Measurements from ENCODE around the gene LRRC4C.

LRRC4C gene

DNA sequence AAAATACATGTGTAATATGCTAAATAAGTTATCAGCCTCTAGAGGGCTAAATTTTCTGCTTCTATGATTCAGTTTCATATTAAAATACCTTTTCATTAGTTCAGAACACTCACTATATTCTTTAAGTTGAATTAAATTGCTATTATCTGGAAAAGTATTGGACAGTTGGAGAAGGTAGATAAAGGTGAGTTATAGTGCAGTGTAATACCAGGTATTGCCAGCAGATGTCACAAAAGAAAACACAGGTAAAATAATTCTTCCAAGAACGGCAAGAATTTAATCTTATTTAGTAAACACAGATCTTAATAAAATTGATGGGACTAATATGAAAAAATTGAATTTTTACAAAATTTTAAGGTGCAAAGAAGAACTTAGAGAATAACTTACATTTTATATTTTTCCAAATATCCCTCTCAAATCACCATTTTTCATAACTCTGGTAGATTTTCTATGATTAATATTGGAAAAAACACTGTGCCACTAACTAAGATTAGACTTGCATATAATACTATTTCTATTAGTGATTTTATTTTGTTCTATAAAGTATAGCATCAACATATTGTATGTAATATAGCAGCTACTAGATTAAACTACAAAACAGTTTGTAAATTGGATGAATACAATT lies 1.7 kb upstream of the LRRC4C start:
- Histone ChIP-seq H3K79me2 (ENCODE audit: insufficient read depth, low read length) (no peaks in the 10 kb centered on the region), H3K27me3 (ENCODE audit: insufficient read depth, low read length) (no peaks in the 10 kb centered on the region), H3K9me2 (ENCODE audit: low read depth, low read length) (no peaks in the 10 kb centered on the region), H3K4me1 (ENCODE audit: insufficient read depth, low read length, severe bottlenecking) (no peaks in the 10 kb centered on the region), H3K36me3 (ENCODE audit: insufficient read depth, low read length) (no peaks in the 10 kb centered on the region), H3K4me3 (ENCODE audit: low read depth, low read length, poor library complexity, severe bottlenecking) (no peak overlapping the region), H2AFZ (ENCODE audit: low read length) (no peak overlapping the region), H3K27ac (ENCODE audit: low read depth, low read length, poor library complexity, severe bottlenecking) (no peak overlapping the region), H3K4me2 (ENCODE audit: low read length) (no peak overlapping the region), H4K20me1 (ENCODE audit: insufficient read depth, low read length) (no peaks in the 10 kb centered on the region), H3K9me3 (ENCODE audit: low read length) (no peaks in the 10 kb centered on the region), H3F3A (ENCODE audit: insufficient read depth, low read length) (no peaks in the 10 kb centered on the region), H3K9ac (ENCODE audit: low read length) (no peak overlapping the region)
- TF ChIP-seq, protein P1, sequence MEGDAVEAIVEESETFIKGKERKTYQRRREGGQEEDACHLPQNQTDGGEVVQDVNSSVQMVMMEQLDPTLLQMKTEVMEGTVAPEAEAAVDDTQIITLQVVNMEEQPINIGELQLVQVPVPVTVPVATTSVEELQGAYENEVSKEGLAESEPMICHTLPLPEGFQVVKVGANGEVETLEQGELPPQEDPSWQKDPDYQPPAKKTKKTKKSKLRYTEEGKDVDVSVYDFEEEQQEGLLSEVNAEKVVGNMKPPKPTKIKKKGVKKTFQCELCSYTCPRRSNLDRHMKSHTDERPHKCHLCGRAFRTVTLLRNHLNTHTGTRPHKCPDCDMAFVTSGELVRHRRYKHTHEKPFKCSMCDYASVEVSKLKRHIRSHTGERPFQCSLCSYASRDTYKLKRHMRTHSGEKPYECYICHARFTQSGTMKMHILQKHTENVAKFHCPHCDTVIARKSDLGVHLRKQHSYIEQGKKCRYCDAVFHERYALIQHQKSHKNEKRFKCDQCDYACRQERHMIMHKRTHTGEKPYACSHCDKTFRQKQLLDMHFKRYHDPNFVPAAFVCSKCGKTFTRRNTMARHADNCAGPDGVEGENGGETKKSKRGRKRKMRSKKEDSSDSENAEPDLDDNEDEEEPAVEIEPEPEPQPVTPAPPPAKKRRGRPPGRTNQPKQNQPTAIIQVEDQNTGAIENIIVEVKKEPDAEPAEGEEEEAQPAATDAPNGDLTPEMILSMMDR (IDR thresholded peaks at IDR 0.05; ENCODE audit: low read length), result peak; percentile 68
- no peak for TF ChIP-seq EZH2 (IDR thresholded peaks at IDR 0.05; ENCODE audit: borderline replicate concordance, low read length)

DNA sequence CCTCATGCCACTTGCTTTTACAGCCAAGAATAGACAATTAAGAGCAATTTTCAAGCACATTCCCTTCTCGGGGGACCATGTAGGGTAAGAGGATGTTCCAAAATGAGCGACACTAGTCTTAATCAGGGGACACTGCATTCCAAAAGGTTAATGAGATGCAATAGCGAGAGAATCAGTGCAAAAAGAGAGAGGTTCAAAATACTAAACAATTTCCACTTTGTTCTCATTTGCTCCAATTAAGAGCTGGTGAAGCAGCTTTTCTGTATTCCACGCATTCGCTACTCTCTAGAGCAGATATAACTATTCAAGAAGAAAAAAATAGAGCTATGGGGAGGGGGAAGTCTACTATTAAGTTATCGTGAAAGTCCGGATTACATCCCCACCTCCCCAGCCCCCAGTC lies 811 bp downstream of the LRRC4C start:
- Histone ChIP-seq H2AFZ (ENCODE audit: low read length) (no peak overlapping the region), H3K9me3 (ENCODE audit: low read length) (no peaks in the 10 kb centered on the region), H3K4me1 (ENCODE audit: insufficient read depth, low read length, severe bottlenecking) (no peaks in the 10 kb centered on the region), H3K36me3 (ENCODE audit: insufficient read depth, low read length) (no peaks in the 10 kb centered on the region), H3K9me2 (ENCODE audit: low read depth, low read length) (no peaks in the 10 kb centered on the region), H3K27me3 (ENCODE audit: insufficient read depth, low read length) (no peaks in the 10 kb centered on the region), H3K9ac (ENCODE audit: low read length) (no peak overlapping the region), H3K27ac (ENCODE audit: low read depth, low read length, poor library complexity, severe bottlenecking) (no peak overlapping the region), H3K4me3 (ENCODE audit: low read depth, low read length, poor library complexity, severe bottlenecking) (no peak overlapping the region), H4K20me1 (ENCODE audit: insufficient read depth, low read length) (no peaks in the 10 kb centered on the region), H3K79me2 (ENCODE audit: insufficient read depth, low read length) (no peaks in the 10 kb centered on the region), H3F3A (ENCODE audit: insufficient read depth, low read length) (no peaks in the 10 kb centered on the region), H3K4me2 (ENCODE audit: low read length) (no peak overlapping the region)
- TF ChIP-seq EZH2 (IDR thresholded peaks at IDR 0.05; ENCODE audit: borderline replicate concordance, low read length), result no peak
- TF ChIP-seq, protein P1 (IDR thresholded peaks at IDR 0.05; ENCODE audit: low read length), result no peak

DNA sequence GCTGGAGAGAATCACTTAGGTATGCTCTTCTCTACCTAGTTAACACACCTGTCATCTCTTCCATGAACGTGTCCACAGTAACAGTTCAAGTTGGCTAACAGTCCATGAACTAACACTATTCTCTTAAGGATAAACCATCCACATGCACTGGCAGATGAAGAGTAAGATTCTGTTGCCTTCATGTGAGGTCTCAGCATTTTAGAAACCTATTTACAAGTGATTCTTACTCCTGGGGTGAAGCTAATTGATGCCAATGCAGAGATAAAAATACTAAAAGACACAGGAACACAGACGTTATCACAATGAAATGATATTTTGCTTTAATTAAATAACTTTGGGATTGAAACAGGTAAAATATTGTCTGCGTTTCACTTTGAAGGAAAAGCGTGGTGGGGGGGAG lies 1.3 kb downstream of the LRRC4C start:
- Histone ChIP-seq H3K9ac (ENCODE audit: low read length) (no peak overlapping the region), H3K27me3 (ENCODE audit: insufficient read depth, low read length) (no peaks in the 10 kb centered on the region), H3K36me3 (ENCODE audit: insufficient read depth, low read length) (no peaks in the 10 kb centered on the region), H3K9me2 (ENCODE audit: low read depth, low read length) (no peaks in the 10 kb centered on the region), H3K9me3 (ENCODE audit: low read length) (no peaks in the 10 kb centered on the region), H3K4me2 (ENCODE audit: low read length) (no peak overlapping the region), H3K79me2 (ENCODE audit: insufficient read depth, low read length) (no peaks in the 10 kb centered on the region), H3K4me3 (ENCODE audit: low read depth, low read length, poor library complexity, severe bottlenecking) (no peak overlapping the region), H3K4me1 (ENCODE audit: insufficient read depth, low read length, severe bottlenecking) (no peaks in the 10 kb centered on the region), H3F3A (ENCODE audit: insufficient read depth, low read length) (no peaks in the 10 kb centered on the region), H4K20me1 (ENCODE audit: insufficient read depth, low read length) (no peaks in the 10 kb centered on the region), H2AFZ (ENCODE audit: low read length) (no peak overlapping the region), H3K27ac (ENCODE audit: low read depth, low read length, poor library complexity, severe bottlenecking) (no peak overlapping the region)
- no peak for TF ChIP-seq EZH2 (IDR thresholded peaks at IDR 0.05; ENCODE audit: borderline replicate concordance, low read length)
- TF ChIP-seq, protein P1 (IDR thresholded peaks at IDR 0.05; ENCODE audit: low read length), result no peak

Measured in OCI-LY1 (cell line).